Mesenchymal stem cell (in vitro differentiated cells and primary cell): Measurements from ENCODE around the gene DPP6.

Experiments used
- DNase-seq: peaks from one replicate; pipeline ENCODE4 v3.0.0-alpha.2; 2013
- H2AFZ ChIP-seq: one replicate; pipeline ENCODE4 v1.6.1; 2013; ENCODE audit warnings: low read depth, mild to moderate bottlenecking, control low read depth, inconsistent platforms, low read length, moderate library complexity
- H2AK5ac ChIP-seq: 2 replicates; pipeline ENCODE4 v1.6.1; 2013; ENCODE audit warnings: low read length, moderate library complexity, mild to moderate bottlenecking, inconsistent platforms; ENCODE audit not compliant: severe bottlenecking
- H2BK120ac ChIP-seq: one replicate; pipeline ENCODE4 v1.6.1; 2013; ENCODE audit warnings: low read depth, mild to moderate bottlenecking, inconsistent platforms, low read length, moderate library complexity
- H2BK12ac ChIP-seq, 2 experiments: one replicate each; pipeline ENCODE4 v1.6.1; 2013; ENCODE audit warnings: inconsistent platforms in 2 of 2, low read length in 2 of 2, mild to moderate bottlenecking in 2 of 2, moderate library complexity in 2 of 2, control low read depth in 1 of 2
- H2BK15ac ChIP-seq: one replicate; pipeline ENCODE4 v1.6.1; 2013; ENCODE audit warnings: mild to moderate bottlenecking, low read depth, inconsistent platforms; ENCODE audit not compliant: poor library complexity, severe bottlenecking
- H2BK5ac ChIP-seq: 2 replicates; pipeline ENCODE4 v1.6.1; 2013; ENCODE audit warnings: low read depth, mild to moderate bottlenecking, low read length, control low read depth, inconsistent platforms; ENCODE audit not compliant: poor library complexity, severe bottlenecking
- H3K14ac ChIP-seq, 2 experiments: one replicate each; pipeline ENCODE4 v1.6.1; 2013; ENCODE audit warnings: inconsistent platforms in 2 of 2, low read length in 2 of 2, control low read depth in 1 of 2, mild to moderate bottlenecking in 1 of 2, moderate library complexity in 1 of 2
- H3K18ac ChIP-seq, 2 experiments: one replicate each; pipeline ENCODE4 v1.6.1; 2013; ENCODE audit warnings: inconsistent platforms in 2 of 2, low read length in 2 of 2, control low read depth in 1 of 2, low read depth in 1 of 2, mild to moderate bottlenecking in 1 of 2
- H3K23ac ChIP-seq, 2 experiments: one replicate each; pipeline ENCODE4 v1.6.1; 2013; ENCODE audit warnings: inconsistent platforms in 2 of 2, low read length in 2 of 2, mild to moderate bottlenecking in 2 of 2, moderate library complexity in 2 of 2, control low read depth in 1 of 2
- H3K27ac ChIP-seq: 2 replicates; pipeline ENCODE4 v1.5.1; 2013; ENCODE audit warnings: mild to moderate bottlenecking, moderate library complexity, low read length, control low read depth, inconsistent platforms; ENCODE audit not compliant: poor library complexity, severe bottlenecking
- H3K27me3 ChIP-seq, 2 experiments: 2 replicates each; pipeline versions ENCODE4 v1.6.1 to v1.7.0; 2013; ENCODE audit warnings: low read length in 2 of 2, mild to moderate bottlenecking in 2 of 2, moderate library complexity in 2 of 2, control low read depth in 1 of 2, inconsistent platforms in 1 of 2; ENCODE audit not compliant: control insufficient read depth in 1 of 2, insufficient read depth in 1 of 2
- H3K36me3 ChIP-seq, 2 experiments: 2 replicates each; pipeline versions ENCODE4 v1.6.1 to v1.7.0; 2013; ENCODE audit warnings: low read length in 2 of 2, control low read depth in 1 of 2, inconsistent platforms in 1 of 2, low read depth in 1 of 2, mild to moderate bottlenecking in 1 of 2; ENCODE audit not compliant: insufficient read depth in 2 of 2, control insufficient read depth in 1 of 2
- H3K4ac ChIP-seq, 2 experiments: one replicate each; pipeline ENCODE4 v1.6.1; 2013; ENCODE audit warnings: inconsistent platforms in 2 of 2, low read length in 2 of 2, mild to moderate bottlenecking in 2 of 2, moderate library complexity in 2 of 2, control low read depth in 1 of 2, low read depth in 1 of 2
- H3K4me1 ChIP-seq: 2 replicates; pipeline ENCODE4 v1.6.1; 2013; ENCODE audit warnings: low read depth, low read length, control low read depth; ENCODE audit not compliant: control insufficient read depth, insufficient read depth
- H3K4me2 ChIP-seq: 2 replicates; pipeline ENCODE4 v1.6.1; 2013; ENCODE audit warnings: low read length, mild to moderate bottlenecking, inconsistent platforms; ENCODE audit not compliant: poor library complexity, severe bottlenecking
- H3K4me3 ChIP-seq, 2 experiments: 2 replicates each; pipeline versions ENCODE4 v1.5.1 to v1.7.0; 2013; ENCODE audit warnings: low read length in 2 of 2, mild to moderate bottlenecking in 2 of 2, control low read depth in 1 of 2, low read depth in 1 of 2; ENCODE audit not compliant: insufficient read depth in 1 of 2
- H3K79me1 ChIP-seq: replicated peaks from 2 replicates; pipeline ENCODE4 v1.6.1; 2013; ENCODE audit warnings: mild to moderate bottlenecking, control low read depth, low read length, inconsistent platforms; ENCODE audit not compliant: poor library complexity, severe bottlenecking
- H3K9ac ChIP-seq: 2 replicates; pipeline ENCODE4 v1.7.0; 2013; ENCODE audit warnings: mild to moderate bottlenecking, low read length, moderate library complexity
- H3K9me3 ChIP-seq: 2 replicates; pipeline ENCODE4 v1.7.0; 2013; ENCODE audit warnings: mild to moderate bottlenecking, low read length; ENCODE audit not compliant: control insufficient read depth
- H4K8ac ChIP-seq: one replicate; pipeline ENCODE4 v1.6.1; 2013; ENCODE audit warnings: inconsistent platforms, mild to moderate bottlenecking, low read length, moderate library complexity
- H4K91ac ChIP-seq: one replicate; pipeline ENCODE4 v1.6.1; 2013; ENCODE audit warnings: mild to moderate bottlenecking, low read length, inconsistent platforms
- whole genome bisulfite sequencing: methylation state at CpG from one replicate; pipeline ENCODE4 v1.1.7; 2013; ENCODE audit warnings: mixed read lengths; 5-methylcytosine and 5-hydroxymethylcytosine counted together

The DPP6 gene

GRCh38 chr7:154776350-154776749 is 724.2 kb downstream of the DPP6 start:
- Histone ChIP-seq H4K91ac (no peak overlapping the region), H2BK15ac (no peak overlapping the region), H2BK120ac (no peak overlapping the region), H4K8ac (no peak overlapping the region), H3K27ac (no peak overlapping the region), H3K27me3 (no peaks in the 10 kb centered on the region), H2BK12ac (no peak overlapping the region), H3K79me1 (no peaks in the 10 kb centered on the region), H3K36me3 (no peaks in the 10 kb centered on the region), H3K4me2 (no peak overlapping the region), H3K14ac (no peak overlapping the region), H2BK5ac (no peak overlapping the region), H2AK5ac (no peak overlapping the region), H3K9me3 (peaks cover 4% of the 10 kb centered on the region), H3K4me3 (no peak overlapping the region), H2AFZ (no peak overlapping the region), H3K9ac (no peak overlapping the region), H3K4me1 (no peaks in the 10 kb centered on the region), H3K4ac (no peak overlapping the region), H3K18ac (no peak overlapping the region), H3K23ac (no peak overlapping the region)
- 63% methylated on average over 4 of the region's 5 CpGs for WGBS
- DNase-seq, result no peak

DNA sequence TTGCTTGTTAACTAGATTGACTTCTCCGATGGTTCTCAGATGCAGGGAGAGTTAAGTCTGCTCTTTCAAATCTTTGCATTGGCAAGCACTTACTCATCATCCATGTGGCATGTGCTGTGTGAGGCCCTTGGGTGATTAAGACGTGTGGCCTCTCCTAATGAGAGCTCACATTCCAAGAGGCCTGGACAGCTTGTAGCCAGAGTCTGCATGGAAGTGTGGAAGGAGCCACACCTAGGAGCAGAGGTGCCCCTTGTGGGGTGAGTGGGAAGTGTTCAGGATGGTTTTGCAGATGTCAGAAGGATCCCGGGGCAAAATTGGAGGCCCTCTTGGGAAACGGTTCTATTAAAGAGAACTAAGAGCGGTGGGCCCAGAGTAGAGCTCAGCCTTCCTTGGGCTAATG is 724.8 kb downstream of the DPP6 start:
- Histone ChIP-seq H3K14ac (no peak overlapping the region), H3K23ac (no peak overlapping the region), H2AK5ac (no peak overlapping the region), H2BK15ac (no peak overlapping the region), H3K27ac (no peak overlapping the region), H3K36me3 (no peaks in the 10 kb centered on the region), H3K4me2 (no peak overlapping the region), H3K4ac (no peak overlapping the region), H3K9ac (no peak overlapping the region), H2BK12ac (no peak overlapping the region), H3K4me1 (no peaks in the 10 kb centered on the region), H4K91ac (no peak overlapping the region), H3K27me3 (no peaks in the 10 kb centered on the region), H3K4me3 (no peak overlapping the region), H3K9me3 (no peaks in the 10 kb centered on the region), H2BK120ac (no peak overlapping the region), H4K8ac (no peak overlapping the region), H3K79me1 (no peaks in the 10 kb centered on the region), H3K18ac (no peak overlapping the region), H2AFZ (no peak overlapping the region), H2BK5ac (no peak overlapping the region)
- WGBS, result 55% methylated on average over 5 of the region's 5 CpGs
- no peak for DNase-seq

- Histone ChIP-seq H3K27me3 (no peaks in the 10 kb centered on the region), H3K23ac (no peak overlapping the region), H2BK120ac (no peak overlapping the region), H3K36me3 (no peaks in the 10 kb centered on the region), H3K9me3 (peaks cover 2% of the 10 kb centered on the region), H4K8ac (no peak overlapping the region), H3K4me2 (no peak overlapping the region), H2BK12ac (no peak overlapping the region), H3K27ac (no peak overlapping the region), H3K9ac (no peak overlapping the region), H2BK15ac (no peak overlapping the region), H3K14ac (no peak overlapping the region), H3K79me1 (no peaks in the 10 kb centered on the region), H3K18ac (no peak overlapping the region), H3K4ac (no peak overlapping the region), H2AK5ac (no peak overlapping the region), H2BK5ac (no peak overlapping the region), H4K91ac (no peak overlapping the region), H2AFZ (no peak overlapping the region), H3K4me3 (no peak overlapping the region), H3K4me1 (no peaks in the 10 kb centered on the region)
- no peak for DNase-seq
- WGBS, result 89% methylated on average over 13 of the region's 13 CpGs
These were observed 725.3 kb downstream of the DPP6 start for GRCh38 chr7:154777489-154777888.

DNA sequence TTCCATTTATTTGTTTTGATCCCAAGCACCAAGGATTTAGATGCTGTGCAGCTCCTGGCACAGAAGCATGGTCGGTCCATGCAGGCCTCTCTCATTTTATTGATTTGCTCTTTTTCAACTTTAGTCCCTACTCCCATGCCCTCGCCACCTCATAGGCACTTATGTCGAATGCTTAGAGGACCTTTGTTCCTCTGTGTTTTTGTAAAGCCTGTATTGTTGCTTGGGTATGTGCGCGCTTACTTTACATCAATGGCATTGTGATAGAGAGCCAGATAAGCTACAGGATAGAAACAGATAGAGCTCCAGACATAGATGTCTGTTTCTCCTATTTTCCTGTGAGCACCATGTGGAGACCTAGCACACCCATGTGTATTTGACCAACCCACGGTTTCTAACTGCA is 725.7 kb downstream of the DPP6 start:
- no peak overlapping the region for H2BK5ac ChIP-seq
- no peak overlapping the region for H3K9ac ChIP-seq
- H4K8ac ChIP-seq, result no peak overlapping the region
- H2BK120ac ChIP-seq, result no peak overlapping the region
- no peak overlapping the region for H2AFZ ChIP-seq
- no peak overlapping the region for H2AK5ac ChIP-seq
- H3K18ac ChIP-seq, result no peak overlapping the region
- no peak overlapping the region for H3K4me2 ChIP-seq
- H3K36me3 ChIP-seq, result no peaks in the 10 kb centered on the region
- peaks cover 2% of the 10 kb centered on the region for H3K9me3 ChIP-seq
- H3K4ac ChIP-seq, result no peak overlapping the region
- no peak overlapping the region for H3K23ac ChIP-seq
- no peak overlapping the region for H3K27ac ChIP-seq
- no peaks in the 10 kb centered on the region for H3K27me3 ChIP-seq
- no peak overlapping the region for H4K91ac ChIP-seq
- no peaks in the 10 kb centered on the region for H3K4me1 ChIP-seq
- no peak for DNase-seq
- no peaks in the 10 kb centered on the region for H3K79me1 ChIP-seq
- no peak overlapping the region for H3K4me3 ChIP-seq
- H3K14ac ChIP-seq, result no peak overlapping the region
- WGBS, result 69% methylated on average over 5 of the region's 6 CpGs
- no peak overlapping the region for H2BK15ac ChIP-seq
- H2BK12ac ChIP-seq, result no peak overlapping the region
